GM21529 (cell line): Measurements from ENCODE around the gene DEPP1.

Source experiments
- ATAC-seq: cut with Tn5 transposase; IDR thresholded peaks from one replicate; pipeline ENCODE4 v1.9.1; 2021; ENCODE audit not compliant: unreplicated experiment

The DEPP1 gene

DNA sequence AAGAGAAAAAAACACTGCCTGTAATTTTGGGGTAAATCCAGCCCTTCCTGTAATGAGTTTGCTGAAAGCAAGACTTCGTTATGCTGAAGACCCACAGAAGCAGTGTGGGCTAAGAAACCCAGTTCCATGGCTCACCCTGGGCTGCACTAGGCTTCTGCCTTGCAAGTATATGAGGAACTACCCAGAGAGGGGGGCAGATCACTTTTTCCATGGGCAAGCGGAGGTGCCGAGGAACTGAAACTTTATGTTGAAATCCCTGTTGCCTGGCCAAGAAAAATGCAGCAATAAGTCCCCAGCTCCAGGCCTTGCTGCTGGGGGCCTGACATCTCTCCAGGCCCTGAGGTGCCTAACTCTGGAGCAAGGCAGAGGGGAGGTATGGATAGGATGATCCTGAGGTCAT is 10.5 kb downstream of the DEPP1 start:
- ATAC-seq = no peak

DNA sequence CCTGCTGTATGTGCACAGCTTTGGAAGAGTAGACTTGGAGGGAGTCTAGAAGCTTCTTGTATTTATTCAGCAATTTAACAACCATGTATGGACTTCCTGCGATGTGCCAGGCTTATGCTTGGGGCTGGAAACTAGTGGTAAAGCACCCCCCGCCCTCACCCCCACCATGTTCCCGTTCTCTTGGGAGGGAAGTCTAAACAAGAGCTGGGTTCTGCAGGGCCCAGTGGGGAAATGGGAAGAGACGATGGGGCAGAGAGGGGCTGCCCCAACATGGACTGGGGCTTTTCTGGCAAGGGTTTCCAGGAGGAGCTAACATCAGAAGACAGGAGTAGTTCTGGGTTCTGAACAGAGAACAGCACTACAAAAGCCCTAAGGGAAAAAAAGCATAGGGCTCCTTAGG is 11.0 kb downstream of the DEPP1 start:
- ATAC-seq = no peak

DNA sequence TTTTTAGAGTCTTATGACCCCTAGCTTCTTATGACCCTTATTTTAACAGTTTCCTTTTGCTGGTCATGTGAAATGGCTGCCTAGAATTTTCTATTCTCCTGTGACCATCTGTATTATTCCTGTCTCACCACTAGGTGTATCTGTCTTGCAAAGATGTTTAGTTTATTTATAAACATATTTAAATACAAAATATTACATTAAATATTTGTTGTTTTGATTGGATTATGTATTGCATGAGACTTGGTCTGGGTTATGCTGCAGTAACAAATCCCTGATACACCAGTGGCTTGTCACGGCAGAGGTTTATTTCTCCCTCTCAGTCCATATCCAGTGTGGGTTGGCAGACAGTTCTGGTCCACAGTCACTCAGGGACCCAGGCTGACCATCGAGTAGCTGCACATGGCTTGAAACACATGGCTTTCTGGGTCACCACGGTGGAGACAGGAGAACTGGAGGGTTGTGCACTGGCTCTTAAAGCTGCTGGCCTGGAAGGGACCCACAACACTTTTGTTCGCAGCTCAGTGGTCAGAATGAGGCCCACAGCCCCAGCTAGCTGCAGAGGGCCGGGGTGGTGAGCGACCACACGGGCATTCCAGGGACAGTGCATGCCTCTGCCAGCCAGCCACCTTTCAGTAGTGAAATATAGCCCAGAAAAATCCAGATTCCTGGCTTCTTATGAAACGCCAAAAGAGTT is 11.6 kb downstream of the DEPP1 start:
- no peak for ATAC-seq

DNA sequence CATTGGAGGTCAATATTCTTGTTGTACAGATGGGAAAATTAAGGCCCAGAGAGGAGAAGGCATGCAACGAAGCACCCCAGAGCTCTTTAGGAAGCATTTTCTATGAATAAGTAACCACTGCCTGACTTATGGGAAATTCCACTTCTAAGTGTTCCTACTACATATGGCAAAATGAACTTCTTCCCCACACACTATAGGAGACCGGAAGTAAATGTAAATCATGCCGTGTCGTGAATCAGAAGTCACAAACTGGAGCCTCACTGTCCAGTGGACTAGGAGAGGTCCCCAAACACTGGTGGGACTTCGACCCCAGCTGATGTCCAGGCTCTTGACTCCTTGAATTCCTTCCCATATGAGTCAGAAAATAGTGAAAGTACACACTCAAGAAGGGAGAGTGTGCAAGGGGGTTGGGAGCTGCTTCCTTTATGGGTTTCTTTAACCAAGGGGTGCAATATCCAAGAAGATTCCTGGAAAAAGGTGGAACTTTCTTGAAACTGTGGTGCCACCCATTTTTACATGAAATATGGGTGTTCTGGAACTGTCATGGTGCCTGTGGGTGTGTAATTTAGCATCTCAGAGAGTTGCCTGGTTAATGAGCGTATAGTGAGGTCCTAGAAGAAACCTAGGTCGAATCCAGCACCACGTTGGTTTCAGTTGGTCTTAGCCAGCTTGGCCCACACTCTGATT is 12.3 kb downstream of the DEPP1 start:
- peak; percentile 25 for ATAC-seq

DNA sequence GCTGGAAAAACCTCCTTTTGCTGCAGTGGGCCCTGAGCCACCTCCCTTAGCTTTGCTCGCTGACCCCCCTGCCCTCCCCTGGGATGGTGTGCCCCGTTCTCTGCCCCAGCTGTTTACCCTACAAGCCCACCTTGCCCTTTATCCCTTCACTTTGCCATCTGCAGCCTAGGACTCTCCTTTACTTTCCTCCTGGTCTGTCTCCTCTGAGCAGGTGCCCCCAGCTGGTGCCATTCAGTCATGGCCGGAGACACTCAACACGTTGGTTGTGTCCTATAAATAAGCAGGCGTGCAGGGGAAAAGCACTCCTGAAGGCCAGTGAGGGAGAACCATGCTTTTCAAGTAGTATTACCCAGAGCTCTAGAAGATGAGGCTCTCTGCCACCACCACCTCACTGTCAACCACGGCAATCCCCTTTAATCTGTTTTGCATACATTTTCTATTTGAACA is 12.9 kb downstream of the DEPP1 start:
- ATAC-seq = peak; percentile 31

DNA sequence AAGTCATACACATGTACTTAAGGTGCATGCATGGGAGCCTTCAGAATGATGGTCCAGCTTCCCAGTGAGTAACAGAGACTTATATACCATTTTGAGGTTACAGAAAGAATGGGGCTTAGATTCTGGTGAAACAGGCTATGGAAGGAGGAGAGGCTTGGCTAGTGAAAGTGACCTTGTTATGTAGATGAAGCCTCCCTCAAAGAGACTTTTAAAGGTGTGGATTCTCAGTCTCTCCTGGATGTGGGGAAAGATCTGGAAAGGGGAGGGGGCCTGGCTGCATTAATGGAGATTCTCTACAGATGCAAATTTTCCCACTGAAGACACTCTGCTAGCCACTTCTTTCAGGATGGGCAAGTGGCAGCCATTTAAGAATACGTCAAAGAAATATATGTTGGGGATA is 13.5 kb downstream of the DEPP1 start:
- no peak for ATAC-seq

DNA sequence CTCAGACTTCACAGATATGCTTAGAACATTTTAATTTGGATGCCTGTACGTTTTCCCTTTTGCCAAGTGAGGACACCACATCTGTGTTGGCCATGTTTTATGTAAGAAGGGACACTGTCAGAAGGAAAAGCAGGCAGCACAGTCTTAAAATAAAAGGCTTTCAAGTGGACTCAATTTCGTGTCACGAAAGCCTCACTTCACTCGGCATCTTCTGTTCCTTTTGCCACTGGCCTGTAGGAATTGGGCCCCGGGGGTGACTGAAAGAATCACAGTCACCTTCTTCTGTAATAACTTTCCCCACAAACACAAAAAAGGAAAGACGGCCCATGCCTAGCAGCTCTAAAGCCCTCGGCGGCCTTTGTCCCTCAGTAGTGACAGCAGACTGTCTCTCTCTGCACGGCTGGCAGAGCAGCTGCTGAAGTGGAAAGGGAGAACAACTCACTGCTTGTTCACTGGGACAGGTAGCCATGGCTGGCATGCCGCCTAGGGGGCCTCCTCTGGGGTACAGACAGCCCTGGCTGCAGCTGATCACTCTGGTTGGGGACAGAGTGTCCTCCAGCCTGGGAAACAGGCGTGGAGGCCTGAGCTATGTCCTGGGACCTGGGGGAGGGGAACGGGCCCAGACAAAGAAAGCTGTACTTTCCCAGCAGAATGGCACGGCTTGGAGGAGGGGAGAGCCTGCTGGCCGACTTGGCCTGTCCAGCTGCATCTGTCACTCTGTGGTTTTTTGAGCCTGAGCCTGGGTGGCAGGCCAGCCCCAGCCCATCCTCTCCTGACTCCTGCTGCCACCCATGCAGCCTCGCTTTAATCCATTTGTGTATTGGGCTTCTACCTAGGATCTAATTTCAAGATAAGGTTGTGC is 14.6 kb downstream of the DEPP1 start:
- ATAC-seq = no peak

DNA sequence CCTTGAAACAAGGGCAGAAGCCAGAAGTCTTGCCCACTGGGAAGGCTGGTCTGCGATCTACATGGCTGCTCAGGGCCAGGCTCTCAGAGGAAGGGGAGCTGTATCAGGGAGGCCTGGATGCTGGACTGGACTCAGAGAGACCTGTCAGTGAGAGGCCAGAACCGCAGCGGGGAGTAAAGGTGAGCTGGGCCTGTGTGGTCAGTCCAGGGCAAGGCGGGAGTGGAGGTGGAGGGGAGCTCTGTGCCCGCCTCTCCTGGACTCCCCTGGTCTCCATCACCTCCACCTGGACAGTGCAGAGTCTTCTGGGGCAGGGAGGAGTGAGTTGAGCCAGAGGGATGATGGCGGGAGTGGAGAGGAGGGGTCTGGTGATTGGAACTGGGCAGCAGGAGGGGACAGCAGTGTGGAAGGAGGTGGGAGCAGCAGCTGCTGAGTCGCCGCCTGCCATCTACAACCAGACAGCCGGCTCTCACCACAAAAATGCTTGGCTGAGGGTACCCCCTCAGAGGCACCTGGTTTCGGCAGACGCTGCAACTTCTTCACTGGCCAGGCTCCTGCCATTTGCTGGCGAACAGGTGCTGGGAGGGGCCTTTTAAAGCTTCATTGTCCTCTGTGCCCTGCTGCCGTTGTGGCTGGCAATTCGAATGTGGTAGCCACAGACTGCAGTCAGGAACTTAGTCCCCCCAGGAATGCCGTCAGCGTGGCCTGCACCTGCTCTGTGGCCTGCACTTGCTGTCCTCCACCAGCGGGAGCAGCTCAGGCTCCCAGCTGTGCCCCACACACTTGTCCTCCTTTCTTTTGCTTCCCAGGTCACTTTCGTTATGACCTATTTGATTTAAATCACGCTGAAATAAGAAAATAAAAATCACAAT is 15.5 kb downstream of the DEPP1 start:
- ATAC-seq = peak; percentile 19

DNA sequence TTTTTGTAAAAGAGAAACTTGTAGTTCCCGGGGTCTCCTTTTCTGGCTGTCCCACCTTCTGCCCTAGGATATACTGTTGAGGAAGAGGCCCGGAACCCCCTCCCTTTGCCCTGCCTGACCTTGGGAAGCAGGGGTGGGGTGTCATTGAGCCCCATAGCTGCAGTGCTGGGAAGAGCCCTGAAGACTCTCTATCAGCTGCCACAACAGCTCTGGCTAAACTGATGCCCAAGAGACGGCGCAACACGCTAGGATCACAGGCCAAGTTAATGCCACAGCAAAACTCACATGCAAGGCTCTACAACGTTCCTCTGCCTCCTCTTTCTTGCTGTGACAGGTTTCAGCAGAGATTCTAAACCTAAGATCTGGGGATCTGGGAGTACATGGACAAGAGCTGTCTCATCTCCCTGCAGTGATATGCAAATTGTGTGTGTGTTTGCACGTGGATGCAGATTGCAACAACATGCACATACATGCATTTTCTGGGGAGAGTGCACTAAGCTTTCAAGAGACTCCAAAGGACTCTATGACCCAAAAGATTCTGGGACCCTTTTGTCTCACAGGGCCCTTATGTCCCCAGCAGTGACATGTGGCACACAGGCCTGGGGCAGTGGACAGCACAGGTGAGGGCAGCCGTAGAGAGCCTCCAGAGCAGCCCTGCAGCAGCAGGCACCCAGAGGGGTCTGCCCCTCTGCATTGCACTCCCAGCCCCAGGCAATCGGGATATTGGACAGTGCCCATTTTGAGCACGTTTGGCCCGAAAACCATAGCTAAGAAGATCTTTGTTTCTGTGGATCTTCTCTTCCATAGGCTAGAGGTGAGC is 16.5 kb downstream of the DEPP1 start:
- ATAC-seq = no peak

DNA sequence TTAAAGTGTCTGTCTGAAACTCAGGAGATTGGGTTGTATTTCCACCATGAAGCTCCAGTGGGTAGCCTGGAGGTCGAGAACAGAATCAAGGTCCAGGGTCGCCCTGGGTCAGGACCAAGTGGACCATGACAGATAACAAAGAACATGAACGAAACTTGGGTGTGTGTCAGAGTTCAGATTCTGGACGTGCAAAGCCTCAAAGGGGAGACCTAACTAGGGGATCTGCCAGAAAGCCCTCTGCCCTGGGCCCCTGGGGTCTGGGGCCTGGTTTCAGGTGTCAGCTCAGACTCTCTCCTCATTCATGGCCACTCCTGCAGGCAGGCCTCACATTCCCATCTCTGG is 17.4 kb downstream of the DEPP1 start:
- no peak for ATAC-seq

DNA sequence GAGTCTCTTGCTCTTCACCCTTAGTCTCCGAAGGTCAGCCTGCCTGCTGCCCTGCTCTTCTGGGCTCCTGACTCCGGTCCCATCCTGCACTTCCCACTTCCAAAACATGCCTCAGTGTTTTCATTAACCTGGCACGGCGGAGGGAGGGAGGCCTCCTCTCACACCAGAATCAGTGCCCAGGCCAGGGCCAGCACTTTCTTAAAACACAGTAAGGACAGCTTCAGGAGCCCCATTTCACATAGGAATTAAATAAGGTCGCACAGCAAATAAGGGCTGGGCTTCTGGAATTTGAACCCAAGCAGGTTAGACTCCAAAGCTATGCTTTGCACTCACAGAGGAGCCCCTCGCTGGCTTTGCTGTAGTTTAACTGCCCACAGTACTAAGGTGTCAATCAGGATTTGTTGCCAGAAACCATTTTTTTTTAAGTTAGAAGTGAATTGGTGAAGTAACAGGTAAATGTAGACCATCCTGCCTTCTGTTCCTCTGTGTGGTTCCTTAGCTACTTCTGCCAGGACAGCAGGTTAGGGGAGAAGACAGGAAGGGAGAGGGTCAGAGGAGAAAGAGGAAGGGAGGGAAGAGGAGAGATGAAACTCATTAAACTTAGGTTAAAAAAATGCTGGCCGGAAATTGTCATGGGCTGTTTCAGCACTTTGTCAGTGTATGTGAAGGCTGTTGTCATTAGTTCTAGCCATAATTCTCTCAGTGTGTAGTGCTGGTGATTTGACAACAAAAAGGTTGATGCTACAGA is 18.0 kb downstream of the DEPP1 start:
- ATAC-seq = no peak

DNA sequence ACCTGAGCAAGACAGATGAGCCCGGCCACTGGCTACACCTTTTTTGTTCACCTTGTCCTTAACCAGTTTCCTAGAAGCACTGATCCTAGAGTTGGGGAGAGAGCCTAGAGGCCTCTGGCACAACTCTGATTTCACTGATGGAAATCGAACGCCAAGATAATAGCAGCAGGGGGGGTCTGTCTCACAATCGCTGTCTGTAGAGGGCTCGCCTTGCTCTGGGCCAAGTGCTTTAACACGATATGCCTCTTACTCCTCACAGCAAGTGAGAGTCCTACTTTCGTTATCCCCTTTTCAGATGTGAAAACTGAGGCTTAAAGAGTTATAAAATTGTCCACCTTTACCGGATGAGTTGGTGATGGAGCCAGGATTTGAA is 18.5 kb downstream of the DEPP1 start:
- ATAC-seq = no peak

DNA sequence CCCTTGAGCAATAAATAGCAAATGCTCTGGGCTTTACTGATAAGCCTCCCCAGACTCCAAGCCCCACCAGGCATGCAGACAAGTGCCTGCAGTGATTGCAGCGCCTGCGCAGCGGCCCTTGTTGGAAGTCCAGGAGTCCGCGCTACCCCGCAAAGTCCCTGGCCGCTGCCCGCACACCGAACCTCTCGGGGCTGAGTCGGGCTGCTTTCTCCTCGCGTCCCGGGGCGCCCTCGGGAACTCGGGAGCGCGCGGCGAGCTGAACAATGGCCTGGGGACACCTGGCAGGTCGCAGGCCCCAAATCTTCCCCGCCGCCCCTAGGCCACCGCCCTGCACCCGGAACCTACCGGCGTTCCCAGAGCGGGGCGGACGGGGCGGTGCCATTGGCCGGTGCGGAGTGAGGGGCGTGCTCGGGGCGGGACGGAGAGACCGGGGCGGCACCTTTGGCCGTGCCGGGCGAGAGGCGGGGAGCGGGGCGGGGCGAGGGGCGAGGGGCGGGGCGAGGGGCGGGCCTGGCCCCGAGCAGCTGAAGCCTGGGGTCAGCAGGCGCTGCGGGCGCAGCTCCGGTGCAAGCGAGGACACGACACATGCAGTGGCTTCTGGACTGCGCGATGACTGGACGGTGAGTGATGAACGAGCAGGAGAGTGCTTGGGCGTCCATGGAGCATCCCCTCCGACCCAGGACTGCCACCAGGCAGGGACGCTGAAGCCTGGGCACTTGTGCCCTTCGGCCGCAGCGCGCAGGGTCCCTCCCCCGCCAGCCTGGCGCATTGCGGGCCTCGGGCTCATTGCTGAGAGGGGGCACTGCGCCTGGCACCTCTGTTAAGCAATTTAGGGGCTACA is 19.1 kb downstream of the DEPP1 start, which contains the start of gene RASSF4:
Gene RASSF4 (plus strand): TSS at position 556 of the 841 bp plus-strand sequence. CDS start 10,401 bp downstream, outside the sequence.
- ATAC-seq = peak; percentile 94

DNA sequence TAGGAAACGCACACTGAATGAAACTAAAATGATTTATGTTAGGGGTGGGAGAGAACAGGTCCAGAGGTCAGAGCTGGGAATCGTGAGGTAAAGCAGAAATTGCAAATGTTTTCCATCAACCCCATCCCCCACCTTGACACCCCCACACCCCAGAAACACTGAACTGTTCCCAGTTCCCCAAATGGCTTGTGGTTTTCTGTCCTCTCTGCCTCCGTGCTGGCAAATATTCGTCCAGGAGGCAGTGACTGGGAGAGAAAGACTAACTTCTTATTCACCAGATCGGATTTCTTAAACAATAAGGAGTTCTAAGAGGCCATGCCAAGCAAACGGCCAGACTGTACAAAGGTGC is 19.7 kb downstream of the DEPP1 start:
- ATAC-seq = no peak

DNA sequence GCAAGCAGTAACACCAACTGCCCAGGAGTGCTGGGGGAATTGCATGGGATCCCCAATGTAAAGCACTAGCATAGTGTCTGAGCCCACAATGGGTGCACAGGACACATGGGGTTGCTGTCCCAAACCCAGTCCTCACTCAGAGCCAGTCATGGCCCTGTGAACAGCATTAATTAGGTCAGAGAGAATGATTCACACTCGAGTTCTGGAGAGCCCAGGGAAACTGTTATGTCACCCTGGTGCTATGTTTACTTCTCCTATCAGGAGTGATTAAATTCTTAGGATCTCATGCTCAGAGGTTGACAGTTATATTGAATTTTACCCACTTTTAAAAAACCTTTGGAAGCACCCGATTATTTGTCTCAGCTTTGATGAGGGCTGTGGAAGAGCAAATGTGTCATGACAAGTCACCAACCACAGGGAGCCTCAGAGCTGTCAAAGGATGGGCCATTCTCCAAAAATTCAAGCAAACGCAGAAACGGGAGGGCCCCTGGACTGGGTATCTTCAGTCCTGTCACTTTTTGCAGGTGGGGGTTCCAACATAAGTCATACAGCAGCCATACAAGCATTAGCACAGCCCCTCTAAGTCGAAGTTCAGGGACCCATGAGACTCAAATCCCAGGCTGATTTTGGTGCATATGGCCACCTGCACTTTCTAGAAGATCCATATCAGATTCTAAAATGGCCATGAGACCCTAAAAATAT is 20.3 kb downstream of the DEPP1 start:
- no peak for ATAC-seq

DNA sequence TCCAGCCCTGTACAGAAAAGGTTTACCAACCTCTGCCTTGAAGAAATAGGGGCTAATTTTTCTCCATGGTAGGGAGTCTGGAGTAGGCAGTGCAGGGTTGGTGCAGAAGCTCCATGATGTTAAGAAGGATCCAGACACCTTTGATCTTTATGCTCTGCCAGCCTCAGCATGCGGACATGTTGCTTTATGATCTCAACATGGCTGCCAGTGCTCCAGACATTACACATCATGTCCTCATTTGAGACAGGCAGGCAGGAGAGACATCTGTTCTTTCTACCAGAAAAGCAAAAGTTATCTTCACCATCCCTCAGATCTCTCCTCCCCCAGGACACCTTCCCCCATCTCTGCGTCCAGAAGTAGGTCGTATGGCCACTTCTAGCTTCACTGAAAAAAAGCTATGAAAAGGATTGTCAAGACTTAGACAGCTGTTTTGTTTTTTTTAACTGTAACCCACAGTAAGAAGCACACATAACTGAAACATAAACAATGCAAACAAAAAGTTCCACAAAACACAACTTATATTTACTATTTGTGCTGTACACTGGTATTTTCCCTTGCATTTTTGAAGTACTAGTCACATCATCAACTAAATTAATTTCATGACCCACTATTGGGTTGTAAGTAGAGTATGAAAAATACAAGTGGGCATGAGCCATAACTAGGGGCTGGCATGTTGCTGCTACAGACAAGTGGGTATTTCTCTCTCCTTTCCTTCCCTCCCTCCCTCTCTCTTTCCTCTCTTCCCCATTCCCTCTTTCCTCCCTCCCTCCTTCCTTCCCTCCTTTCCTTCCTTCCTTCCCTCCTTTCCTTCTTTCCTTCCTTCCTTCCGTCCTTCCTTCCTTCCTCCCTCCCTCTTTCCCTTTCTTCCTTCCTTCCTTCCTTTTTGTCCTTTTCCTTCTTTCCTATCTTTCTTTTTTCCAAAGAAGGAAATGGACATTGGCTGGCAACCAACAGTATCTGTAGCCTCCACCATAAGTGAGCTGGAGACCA is 21.6 kb downstream of the DEPP1 start:
- no peak for ATAC-seq

DNA sequence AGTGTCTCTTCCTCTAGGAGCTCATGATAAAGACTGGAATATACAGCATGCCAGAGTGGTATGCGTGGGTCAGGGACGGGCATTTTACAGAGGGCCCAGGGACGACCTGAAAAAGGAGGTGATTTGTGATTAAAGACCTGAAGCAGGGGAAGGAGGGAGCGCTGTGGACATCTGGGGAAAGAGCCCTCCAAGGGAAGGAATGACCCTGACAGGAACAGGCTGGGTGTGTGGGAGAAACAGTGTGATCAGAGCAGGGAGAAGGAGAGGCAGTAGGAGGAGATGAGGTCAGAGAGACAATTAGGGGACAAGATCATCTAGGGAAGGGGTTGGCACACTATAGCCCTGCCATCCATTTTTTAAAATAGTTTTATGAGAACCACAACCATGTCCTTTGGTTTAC is 22.4 kb downstream of the DEPP1 start:
- no peak for ATAC-seq
